ENCODE data around the gene REV1. TPM values are rescaled to one million over a fixed set of nuclear protein-coding genes. Genes with fewer than 3 reads are reported as not detected.
A peak's percentile ranks its signal among the peaks of the same experiment; 100 is the strongest.

REV1 gene
- total RNA-seq, 1 donor: 25.3 TPM

- no peak for DNase-seq (ENCODE audit: low read depth in 2 of 3, low spot score in 2 of 3)
Measured at GRCh38 chr2:99451686-99452085, 38.1 kb downstream of the REV1 start.

DNA sequence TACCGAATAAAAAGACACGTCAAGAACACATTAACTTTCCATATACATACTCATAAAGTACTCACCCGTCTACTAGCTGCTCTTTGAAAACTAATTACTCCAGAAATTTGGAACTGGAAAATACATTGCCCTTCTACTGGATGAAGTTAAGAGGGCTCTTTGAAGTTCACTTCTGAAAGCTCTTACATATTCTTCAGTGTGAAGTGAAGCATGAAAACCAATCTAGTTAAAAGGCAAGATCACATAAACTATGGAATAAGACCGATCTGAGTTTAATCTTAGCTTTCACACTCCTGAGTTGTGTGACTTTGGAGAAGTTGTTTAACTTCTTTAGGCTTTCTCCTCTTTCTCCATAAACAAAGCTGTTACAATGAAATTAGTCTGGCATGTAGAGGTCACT, 38.5 kb downstream of the REV1 start:
- DNase-seq (ENCODE audit: low read depth in 2 of 3, low spot score in 2 of 3): no peak

- no peak for DNase-seq (ENCODE audit: low read depth in 2 of 3, low spot score in 2 of 3)
Measured at GRCh38 chr2:99450199-99450598, 39.6 kb downstream of the REV1 start.

- DNase-seq (ENCODE audit: low read depth in 2 of 3, low spot score in 2 of 3): no peak
Measured at GRCh38 chr2:99448556-99448955, 41.3 kb downstream of the REV1 start.

DNA sequence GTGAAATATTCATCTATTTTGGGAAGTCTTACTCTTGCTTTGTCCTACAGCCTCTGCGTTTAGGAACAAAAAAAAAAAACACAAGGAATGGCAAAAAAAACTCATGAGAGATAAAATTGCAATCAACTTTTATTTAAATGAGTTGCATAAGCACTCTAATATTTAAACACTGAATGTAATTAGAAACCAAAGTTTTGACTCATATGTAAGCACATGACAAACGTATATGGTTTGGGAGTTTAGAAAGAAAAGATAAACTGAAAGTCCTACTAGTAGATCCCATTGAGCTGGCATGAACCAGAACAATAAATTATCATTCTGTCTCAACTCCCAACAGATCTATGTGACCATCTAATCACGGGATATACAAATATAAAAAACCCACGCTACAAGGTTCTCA, 44.8 kb downstream of the REV1 start:
- DNase-seq (ENCODE audit: low read depth in 2 of 3, low spot score in 2 of 3): no peak

- no peak for DNase-seq (ENCODE audit: low read depth in 2 of 3, low spot score in 2 of 3)
Measured at GRCh38 chr2:99444222-99444621, 45.6 kb downstream of the REV1 start.

DNA sequence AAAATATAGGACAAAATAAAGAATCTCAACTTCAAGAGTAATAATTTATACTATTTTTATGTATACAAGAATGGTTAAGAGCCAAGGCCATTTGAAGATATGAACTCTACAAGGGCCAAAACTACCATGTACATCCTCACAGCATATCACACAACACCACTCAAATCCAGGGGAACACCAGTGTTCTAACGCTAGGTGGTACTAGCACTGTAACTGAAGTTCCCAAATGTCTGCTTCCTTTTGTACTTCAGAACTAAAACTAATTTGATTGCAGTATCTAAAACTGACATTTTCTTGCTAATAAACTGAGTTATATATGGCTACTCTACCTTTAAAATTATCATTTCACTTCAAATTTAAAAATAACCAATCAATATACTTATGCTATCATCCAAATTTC, 47.0 kb downstream of the REV1 start:
- DNase-seq (ENCODE audit: low read depth in 2 of 3, low spot score in 2 of 3): peak in 2 of 3 donors; percentile 19 to 49

DNA sequence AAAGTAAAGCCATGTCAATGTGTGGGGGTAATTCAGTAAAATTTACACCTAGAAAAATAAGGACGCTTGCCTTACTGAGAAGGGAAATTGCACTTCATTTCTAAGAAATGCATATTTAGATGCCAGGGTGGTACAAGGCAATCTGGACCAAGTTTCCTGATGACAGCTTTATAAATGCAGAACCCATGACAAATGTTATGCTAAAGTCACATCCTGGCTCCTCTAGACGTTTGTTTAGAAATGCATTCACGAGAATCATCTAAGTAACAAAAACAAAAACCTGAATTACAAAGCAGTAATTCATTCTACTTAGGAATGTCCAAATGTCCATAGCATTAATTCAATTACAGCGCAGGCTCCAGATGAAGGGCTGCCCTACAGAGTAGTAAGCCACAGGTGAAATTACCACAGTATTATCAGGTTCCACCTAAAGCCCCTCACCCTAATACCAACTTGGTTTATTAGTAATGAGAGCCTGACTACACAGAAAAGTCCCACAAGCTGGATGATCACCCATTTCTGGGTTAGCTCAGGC, 49.8 kb downstream of the REV1 start:
- no peak for DNase-seq (ENCODE audit: low read depth in 2 of 3, low spot score in 2 of 3)

- no peak for DNase-seq (ENCODE audit: low read depth in 2 of 3, low spot score in 2 of 3)
Measured at GRCh38 chr2:99436874-99437273, 52.9 kb downstream of the REV1 start.

GRCh38 chr2:99433340-99433739, 56.5 kb downstream of the REV1 start:
- no peak for DNase-seq (ENCODE audit: low read depth in 2 of 3, low spot score in 2 of 3)

- no peak for DNase-seq (ENCODE audit: low read depth in 2 of 3, low spot score in 2 of 3)
Measured at GRCh38 chr2:99431587-99432275, 58.1 kb downstream of the REV1 start.

- DNase-seq (ENCODE audit: low read depth in 2 of 3, low spot score in 2 of 3): no peak
Measured at GRCh38 chr2:99430614-99431291, 59.1 kb downstream of the REV1 start.

GRCh38 chr2:99425022-99425421, 64.8 kb downstream of the REV1 start:
- DNase-seq (ENCODE audit: low read depth in 2 of 3, low spot score in 2 of 3): no peak

DNA sequence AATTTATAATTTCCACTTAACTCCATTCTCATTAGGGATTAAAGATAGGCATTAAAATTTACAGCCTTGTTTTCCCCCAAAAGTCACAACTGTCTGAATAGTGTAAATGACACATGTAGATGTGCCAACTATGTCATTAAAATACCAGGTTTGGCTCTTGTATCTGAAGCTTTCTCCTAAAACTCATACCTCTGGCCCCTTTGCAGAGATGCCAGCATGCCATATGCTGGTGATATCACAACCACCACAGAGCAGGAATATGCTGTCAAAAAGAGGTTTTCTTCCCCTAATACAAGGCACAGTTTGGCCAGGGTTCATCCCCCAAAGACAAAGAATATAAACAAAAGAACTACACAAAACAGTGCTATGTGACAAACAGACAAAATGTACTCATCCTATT, 65.4 kb downstream of the REV1 start:
- DNase-seq (ENCODE audit: low read depth in 2 of 3, low spot score in 2 of 3): no peak

DNA sequence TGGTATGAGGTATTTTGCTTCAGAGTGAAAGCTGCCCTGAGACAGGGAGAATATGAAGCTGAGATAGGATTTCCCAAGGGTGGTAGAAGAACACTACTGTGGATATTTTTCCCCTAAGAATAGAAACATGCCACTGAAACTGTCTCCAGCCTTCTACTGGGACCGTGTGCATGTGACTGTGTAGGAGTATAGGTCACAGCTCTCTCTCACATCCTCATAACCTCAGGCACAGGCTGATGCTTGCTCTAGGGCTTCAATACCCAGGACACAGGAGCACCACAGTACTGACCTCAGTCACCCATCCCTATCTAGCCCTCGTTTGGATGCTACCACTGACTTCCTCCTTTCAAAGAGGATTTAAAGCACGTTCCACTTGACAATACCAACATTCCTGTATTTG, 67.2 kb downstream of the REV1 start:
- no peak for DNase-seq (ENCODE audit: low read depth in 2 of 3, low spot score in 2 of 3)

- no peak for DNase-seq (ENCODE audit: low read depth in 2 of 3, low spot score in 2 of 3)
Measured at GRCh38 chr2:99421469-99421868, 68.3 kb downstream of the REV1 start.

DNA sequence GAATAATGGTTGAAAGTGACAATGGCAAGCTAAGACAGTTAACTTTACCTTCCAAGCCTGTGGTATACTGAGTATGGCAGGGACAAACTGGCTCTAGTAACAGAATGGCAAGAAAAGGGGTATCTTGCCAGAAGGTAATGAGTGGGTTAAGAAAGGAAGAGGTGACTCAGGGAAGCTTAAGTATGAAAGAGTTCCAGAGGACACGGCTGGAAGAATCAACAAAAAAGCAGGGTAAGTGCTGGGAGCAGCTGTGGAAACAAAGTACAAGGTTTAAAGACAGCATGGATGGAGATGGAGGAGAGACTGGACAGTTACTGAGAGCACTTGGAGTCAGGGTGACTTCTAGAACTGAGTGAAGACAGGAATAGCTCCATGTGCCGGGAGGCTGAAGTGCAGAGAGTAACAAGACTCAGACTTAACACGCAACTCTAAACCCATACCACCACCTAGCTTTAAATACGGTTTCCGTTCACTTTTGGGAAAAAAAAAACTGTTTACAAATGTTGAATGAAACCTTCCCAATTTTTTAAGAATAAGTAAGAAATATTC, 69.0 kb downstream of the REV1 start:
- DNase-seq (ENCODE audit: low read depth in 2 of 3, low spot score in 2 of 3): no peak

DNA sequence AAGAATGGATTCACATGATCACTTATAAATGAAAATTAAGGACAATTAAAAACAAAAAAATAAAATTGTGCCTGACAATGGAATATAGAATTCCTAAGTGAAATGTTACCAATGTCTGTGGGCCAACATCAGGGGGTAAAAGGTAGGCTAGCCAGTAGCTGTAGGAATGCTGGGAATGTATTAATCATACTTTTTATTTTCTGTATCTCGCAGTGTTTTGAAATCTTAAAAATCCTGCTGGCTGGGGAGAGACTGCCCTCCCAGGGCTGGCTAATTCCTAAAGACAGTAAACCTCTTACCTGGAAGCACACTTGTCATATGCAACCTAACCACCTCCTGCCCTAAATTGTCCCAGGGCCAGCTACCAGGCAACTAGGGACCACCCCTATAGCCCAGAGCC, 69.8 kb downstream of the REV1 start:
- no peak for DNase-seq (ENCODE audit: low read depth in 2 of 3, low spot score in 2 of 3)

GRCh38 chr2:99417396-99417795, 72.4 kb downstream of the REV1 start:
- DNase-seq (ENCODE audit: low read depth in 2 of 3, low spot score in 2 of 3): no peak

DNA sequence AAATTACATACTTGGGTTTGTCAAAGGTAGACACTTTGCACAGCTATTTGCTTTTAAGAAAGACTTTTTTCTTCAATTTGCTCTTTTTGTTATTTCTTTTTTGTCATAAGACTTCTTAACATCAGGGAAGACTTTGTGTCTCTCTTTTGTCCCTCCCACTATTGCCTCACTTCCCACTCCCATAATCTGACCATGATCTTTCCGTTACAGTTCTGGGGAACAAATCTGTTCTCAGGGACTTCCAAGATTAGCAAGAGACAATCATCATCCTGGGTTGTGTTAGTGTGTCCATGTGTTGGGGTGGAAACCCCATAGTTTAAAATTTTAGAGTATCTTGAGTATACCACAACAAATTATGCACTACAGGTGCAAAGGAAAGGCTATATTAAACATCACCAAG, 75.3 kb downstream of the REV1 start:
- no peak for DNase-seq (ENCODE audit: low read depth in 2 of 3, low spot score in 2 of 3)

GRCh38 chr2:99410276-99410675, 79.5 kb downstream of the REV1 start:
- no peak for DNase-seq (ENCODE audit: low read depth in 2 of 3, low spot score in 2 of 3)

DNA sequence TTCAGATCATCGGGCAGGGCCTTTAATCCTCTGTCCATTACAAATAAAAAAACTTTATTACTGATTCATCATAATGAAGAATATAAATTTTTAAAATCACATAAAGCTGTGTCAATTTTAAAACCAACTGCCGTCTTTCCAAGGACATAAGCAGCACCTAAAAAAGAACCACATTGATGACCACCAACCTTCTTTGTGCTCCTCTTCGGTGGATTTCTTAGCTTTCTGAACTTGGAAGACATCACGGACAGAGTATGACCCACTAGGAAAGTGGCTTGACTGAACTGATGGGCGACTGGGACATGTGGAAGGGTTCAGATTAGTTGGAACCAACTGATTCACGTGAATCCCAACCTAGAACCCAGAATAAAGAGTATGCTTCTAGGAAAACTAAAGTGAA, 83.7 kb downstream of the REV1 start:
- DNase-seq (ENCODE audit: low read depth in 2 of 3, low spot score in 2 of 3): no peak
